WTC11 (cell line): Measurements from ENCODE around the gene IRAK1. TPM values are rescaled to one million over a fixed set of nuclear protein-coding genes. Genes with fewer than 3 reads are reported as not detected.

Experiments
- ATAC-seq: fragments of 200-7000 bp; cut with Tn5 transposase; 2 replicates; pipeline ENCODE4 v1.10.0; 2021; ENCODE audit warnings: mild to moderate bottlenecking, moderate library complexity
- CTCF ChIA-PET: fragments of 300-600 bp; sonication (Branson Sonifier 250); formaldehyde crosslinking; loops from one replicate; lab custom pipeline; 2021; ENCODE audit warnings: antibody characterized with exemption; lab: Charles Lee
- POLR2A ChIA-PET: fragments of 350-600 bp; sonication (Branson Sonifier 250); formaldehyde crosslinking; loops from one replicate; lab custom pipeline; 2021; ENCODE audit warnings: antibody characterized with exemption; lab: Charles Lee
- DNase-seq: peaks from one replicate; pipeline ENCODE4 v3.0.0; 2021; ENCODE audit warnings: low spot score
- H3K27ac Mint-ChIP-seq: 2 replicates; pipeline ENCODE4 v1.8.0; 2021; ENCODE audit warnings: mixed read lengths
- H3K27me3 Mint-ChIP-seq: 2 replicates; pipeline ENCODE4 v1.8.0; 2021; ENCODE audit warnings: low read depth, mild to moderate bottlenecking, moderate library complexity, mixed read lengths
- H3K36me3 Mint-ChIP-seq: 2 replicates; pipeline ENCODE4 v1.8.0; 2021; ENCODE audit warnings: mixed read lengths
- H3K4me1 Mint-ChIP-seq: 2 replicates; pipeline ENCODE4 v1.8.0; 2022; ENCODE audit warnings: mixed read lengths
- H3K4me3 Mint-ChIP-seq: 2 replicates; pipeline ENCODE4 v1.8.0; 2021; ENCODE audit warnings: mild to moderate bottlenecking, moderate library complexity, mixed read lengths
- H3K9me3 Mint-ChIP-seq: 2 replicates; pipeline ENCODE4 v1.8.0; 2021; ENCODE audit warnings: mixed read lengths
- CTCF ChIP-seq: fragments of 200-600 bp; IDR thresholded peaks from 2 replicates; pipeline ENCODE4 v1.8.0; 2022; ENCODE audit warnings: antibody characterized with exemption
- ELF4 ChIP-seq: sonication (generic); formaldehyde crosslinking; IDR thresholded peaks from 2 replicates; pipeline ENCODE4 v1.8.1; 2022; ENCODE audit warnings: low read depth, mild to moderate bottlenecking, moderate library complexity, missing genetic modification reagents
- FOXP1 ChIP-seq: sonication (generic); formaldehyde crosslinking; IDR thresholded peaks from 2 replicates; pipeline ENCODE4 v1.8.0; 2022; ENCODE audit warnings: missing genetic modification reagents, mild to moderate bottlenecking, moderate library complexity, borderline replicate concordance
- GABPB1 ChIP-seq: sonication (generic); formaldehyde crosslinking; IDR thresholded peaks from 2 replicates; pipeline ENCODE4 v1.8.1; 2023; ENCODE audit warnings: mild to moderate bottlenecking, missing genetic modification reagents
- GRHL2 ChIP-seq: fragments of 250-450 bp; sonication (Bioruptor Pico); IDR thresholded peaks from 2 replicates; pipeline ENCODE4 v1.8.0; 2022; ENCODE audit warnings: mild to moderate bottlenecking, moderate library complexity; ENCODE audit not compliant: insufficient replicate concordance, severe bottlenecking
- GTF2I ChIP-seq: fragments of 250-450 bp; sonication (Bioruptor Pico); conservative IDR thresholded peaks from 2 replicates; pipeline ENCODE4 v1.4.0; 2021; ENCODE audit warnings: mild to moderate bottlenecking
- HMGXB4 ChIP-seq: sonication (generic); formaldehyde crosslinking; IDR thresholded peaks from 2 replicates; pipeline ENCODE4 v1.8.1; 2023; ENCODE audit warnings: mild to moderate bottlenecking, moderate library complexity, missing genetic modification reagents
- IRF1 ChIP-seq: sonication (generic); formaldehyde crosslinking; IDR thresholded peaks from 2 replicates; pipeline ENCODE4 v1.8.0; 2023; ENCODE audit warnings: missing genetic modification reagents
- MAX ChIP-seq: sonication (generic); formaldehyde crosslinking; IDR thresholded peaks from 2 replicates; pipeline ENCODE4 v1.8.0; 2022; ENCODE audit warnings: mild to moderate bottlenecking, missing genetic modification reagents
- PRRX2 ChIP-seq: fragments of 250-450 bp; sonication (Bioruptor Pico); IDR thresholded peaks from 2 replicates; pipeline ENCODE4 v1.8.0; 2021; ENCODE audit warnings: mild to moderate bottlenecking
- SMAD3 ChIP-seq: sonication (generic); formaldehyde crosslinking; IDR thresholded peaks from 2 replicates; pipeline ENCODE4 v1.8.0; 2022; ENCODE audit warnings: missing genetic modification reagents, mild to moderate bottlenecking, borderline replicate concordance
- STAT6 ChIP-seq: sonication (generic); formaldehyde crosslinking; conservative IDR thresholded peaks from 2 replicates; pipeline ENCODE4 v1.8.1; 2023; ENCODE audit warnings: mild to moderate bottlenecking, low read depth, missing genetic modification reagents, moderate library complexity
- TEAD1 ChIP-seq: sonication (generic); formaldehyde crosslinking; IDR thresholded peaks from 2 replicates; pipeline ENCODE4 v1.8.0; 2022; ENCODE audit warnings: mild to moderate bottlenecking, missing genetic modification reagents
- ZBTB21 ChIP-seq: sonication (generic); formaldehyde crosslinking; IDR thresholded peaks from 2 replicates; pipeline ENCODE4 v1.8.1; 2023; ENCODE audit warnings: mild to moderate bottlenecking, missing genetic modification reagents, borderline replicate concordance
- ZNF121 ChIP-seq: sonication (generic); formaldehyde crosslinking; IDR thresholded peaks from 2 replicates; pipeline ENCODE4 v1.8.0; 2023; ENCODE audit warnings: missing genetic modification reagents
- ZNF317 ChIP-seq: sonication (generic); formaldehyde crosslinking; IDR thresholded peaks from 2 replicates; pipeline ENCODE4 v1.8.1; 2023; ENCODE audit warnings: low read depth, mild to moderate bottlenecking, moderate library complexity, missing genetic modification reagents, borderline replicate concordance
- total RNA-seq: library from RNA; stranded (reverse); gene quantifications from 3 replicates; pipeline ENCODE4 v1.2.3, GENCODE V29; 2021
- TF ChIP-seq, protein P1 (sequence below): sonication (generic); formaldehyde crosslinking; IDR thresholded peaks from 2 replicates; pipeline ENCODE4 v1.8.1; 2022; ENCODE audit warnings: mild to moderate bottlenecking, missing genetic modification reagents, moderate library complexity, borderline replicate concordance
- TF ChIP-seq, protein P2 (sequence below): sonication (generic); formaldehyde crosslinking; IDR thresholded peaks from 2 replicates; pipeline ENCODE4 v1.8.1; 2023; ENCODE audit warnings: mild to moderate bottlenecking, missing genetic modification reagents, borderline replicate concordance
- TF ChIP-seq, protein P3 (sequence below): sonication (generic); formaldehyde crosslinking; IDR thresholded peaks from 2 replicates; pipeline ENCODE4 v1.8.0; 2023; ENCODE audit warnings: mild to moderate bottlenecking, missing genetic modification reagents

The IRAK1 gene
- total RNA-seq, 1 experiment from 2014 or later, result 32.1 TPM

GRCh38 chrX:154021131-154021611 is 1.5 kb upstream of the IRAK1 start:
- H3K4me3 Mint-ChIP-seq, result no peak overlapping the region
- H3K9me3 Mint-ChIP-seq, result no peaks in the 10 kb centered on the region
- DNase-seq (no peak), ATAC-seq (no peak)
- POLR2A ChIA-PET, result no interaction called here
- H3K27me3 Mint-ChIP-seq, result no peaks in the 10 kb centered on the region
- TF ChIP-seq SMAD3 (CRISPR knock-in tag) (no peak), FOXP1 (no peak), CTCF (no peak), ZNF317 (CRISPR knock-in tag) (no peak), STAT6 (CRISPR knock-in tag) (no peak), GABPB1 (CRISPR knock-in tag) (no peak), TEAD1 (no peak), ZBTB21 (CRISPR knock-in tag) (no peak), PRRX2 (CRISPR knock-in tag) (no peak)
- TF ChIP-seq, protein P1, sequence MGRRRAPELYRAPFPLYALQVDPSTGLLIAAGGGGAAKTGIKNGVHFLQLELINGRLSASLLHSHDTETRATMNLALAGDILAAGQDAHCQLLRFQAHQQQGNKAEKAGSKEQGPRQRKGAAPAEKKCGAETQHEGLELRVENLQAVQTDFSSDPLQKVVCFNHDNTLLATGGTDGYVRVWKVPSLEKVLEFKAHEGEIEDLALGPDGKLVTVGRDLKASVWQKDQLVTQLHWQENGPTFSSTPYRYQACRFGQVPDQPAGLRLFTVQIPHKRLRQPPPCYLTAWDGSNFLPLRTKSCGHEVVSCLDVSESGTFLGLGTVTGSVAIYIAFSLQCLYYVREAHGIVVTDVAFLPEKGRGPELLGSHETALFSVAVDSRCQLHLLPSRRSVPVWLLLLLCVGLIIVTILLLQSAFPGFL (CRISPR knock-in tag), result no peak
- CTCF ChIA-PET, result no interaction called here
- no peak overlapping the region for H3K27ac Mint-ChIP-seq
- no peaks in the 10 kb centered on the region for H3K36me3 Mint-ChIP-seq
- H3K4me1 Mint-ChIP-seq, result peaks cover 24% of the 10 kb centered on the region

GRCh38 chrX:154020536-154021115 is 924 bp upstream of the IRAK1 start:
- peak overlapping the region; percentile 57; the same call in 1 of the 2 replicates for H3K27ac Mint-ChIP-seq
- H3K4me1 Mint-ChIP-seq, result peaks cover 26% of the 10 kb centered on the region
- ChIA-PET CTCF (no interaction called here), POLR2A (no interaction called here)
- no peaks in the 10 kb centered on the region for H3K27me3 Mint-ChIP-seq
- H3K36me3 Mint-ChIP-seq, result peaks cover 4% of the 10 kb centered on the region
- ATAC-seq, result no peak
- peak overlapping the region; percentile 67 for H3K4me3 Mint-ChIP-seq
- DNase-seq, result no peak
- H3K9me3 Mint-ChIP-seq, result no peaks in the 10 kb centered on the region
- TF ChIP-seq TEAD1 (no peak), GRHL2 (no peak), ELF4 (CRISPR knock-in tag) (no peak), HMGXB4 (no peak), MAX (no peak), IRF1 (CRISPR knock-in tag) (no peak), ZNF121 (CRISPR knock-in tag) (no peak), GTF2I (CRISPR knock-in tag) (no peak)
- TF ChIP-seq, protein P2, sequence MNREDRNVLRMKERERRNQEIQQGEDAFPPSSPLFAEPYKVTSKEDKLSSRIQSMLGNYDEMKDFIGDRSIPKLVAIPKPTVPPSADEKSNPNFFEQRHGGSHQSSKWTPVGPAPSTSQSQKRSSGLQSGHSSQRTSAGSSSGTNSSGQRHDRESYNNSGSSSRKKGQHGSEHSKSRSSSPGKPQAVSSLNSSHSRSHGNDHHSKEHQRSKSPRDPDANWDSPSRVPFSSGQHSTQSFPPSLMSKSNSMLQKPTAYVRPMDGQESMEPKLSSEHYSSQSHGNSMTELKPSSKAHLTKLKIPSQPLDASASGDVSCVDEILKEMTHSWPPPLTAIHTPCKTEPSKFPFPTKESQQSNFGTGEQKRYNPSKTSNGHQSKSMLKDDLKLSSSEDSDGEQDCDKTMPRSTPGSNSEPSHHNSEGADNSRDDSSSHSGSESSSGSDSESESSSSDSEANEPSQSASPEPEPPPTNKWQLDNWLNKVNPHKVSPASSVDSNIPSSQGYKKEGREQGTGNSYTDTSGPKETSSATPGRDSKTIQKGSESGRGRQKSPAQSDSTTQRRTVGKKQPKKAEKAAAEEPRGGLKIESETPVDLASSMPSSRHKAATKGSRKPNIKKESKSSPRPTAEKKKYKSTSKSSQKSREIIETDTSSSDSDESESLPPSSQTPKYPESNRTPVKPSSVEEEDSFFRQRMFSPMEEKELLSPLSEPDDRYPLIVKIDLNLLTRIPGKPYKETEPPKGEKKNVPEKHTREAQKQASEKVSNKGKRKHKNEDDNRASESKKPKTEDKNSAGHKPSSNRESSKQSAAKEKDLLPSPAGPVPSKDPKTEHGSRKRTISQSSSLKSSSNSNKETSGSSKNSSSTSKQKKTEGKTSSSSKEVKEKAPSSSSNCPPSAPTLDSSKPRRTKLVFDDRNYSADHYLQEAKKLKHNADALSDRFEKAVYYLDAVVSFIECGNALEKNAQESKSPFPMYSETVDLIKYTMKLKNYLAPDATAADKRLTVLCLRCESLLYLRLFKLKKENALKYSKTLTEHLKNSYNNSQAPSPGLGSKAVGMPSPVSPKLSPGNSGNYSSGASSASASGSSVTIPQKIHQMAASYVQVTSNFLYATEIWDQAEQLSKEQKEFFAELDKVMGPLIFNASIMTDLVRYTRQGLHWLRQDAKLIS (CRISPR knock-in tag), result no peak
- TF ChIP-seq, protein P3, sequence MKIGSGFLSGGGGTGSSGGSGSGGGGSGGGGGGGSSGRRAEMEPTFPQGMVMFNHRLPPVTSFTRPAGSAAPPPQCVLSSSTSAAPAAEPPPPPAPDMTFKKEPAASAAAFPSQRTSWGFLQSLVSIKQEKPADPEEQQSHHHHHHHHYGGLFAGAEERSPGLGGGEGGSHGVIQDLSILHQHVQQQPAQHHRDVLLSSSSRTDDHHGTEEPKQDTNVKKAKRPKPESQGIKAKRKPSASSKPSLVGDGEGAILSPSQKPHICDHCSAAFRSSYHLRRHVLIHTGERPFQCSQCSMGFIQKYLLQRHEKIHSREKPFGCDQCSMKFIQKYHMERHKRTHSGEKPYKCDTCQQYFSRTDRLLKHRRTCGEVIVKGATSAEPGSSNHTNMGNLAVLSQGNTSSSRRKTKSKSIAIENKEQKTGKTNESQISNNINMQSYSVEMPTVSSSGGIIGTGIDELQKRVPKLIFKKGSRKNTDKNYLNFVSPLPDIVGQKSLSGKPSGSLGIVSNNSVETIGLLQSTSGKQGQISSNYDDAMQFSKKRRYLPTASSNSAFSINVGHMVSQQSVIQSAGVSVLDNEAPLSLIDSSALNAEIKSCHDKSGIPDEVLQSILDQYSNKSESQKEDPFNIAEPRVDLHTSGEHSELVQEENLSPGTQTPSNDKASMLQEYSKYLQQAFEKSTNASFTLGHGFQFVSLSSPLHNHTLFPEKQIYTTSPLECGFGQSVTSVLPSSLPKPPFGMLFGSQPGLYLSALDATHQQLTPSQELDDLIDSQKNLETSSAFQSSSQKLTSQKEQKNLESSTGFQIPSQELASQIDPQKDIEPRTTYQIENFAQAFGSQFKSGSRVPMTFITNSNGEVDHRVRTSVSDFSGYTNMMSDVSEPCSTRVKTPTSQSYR, result no peak
